ENCODE measurements around the gene TIPIN. TPM values are rescaled to one million over a fixed set of nuclear protein-coding genes. Genes with fewer than 3 reads are reported as not detected.
A peak's percentile ranks its signal among the peaks of the same experiment; 100 is the strongest.

TIPIN gene
- total RNA-seq, 1 experiment from 2014 or later: 19.7 TPM

DNA sequence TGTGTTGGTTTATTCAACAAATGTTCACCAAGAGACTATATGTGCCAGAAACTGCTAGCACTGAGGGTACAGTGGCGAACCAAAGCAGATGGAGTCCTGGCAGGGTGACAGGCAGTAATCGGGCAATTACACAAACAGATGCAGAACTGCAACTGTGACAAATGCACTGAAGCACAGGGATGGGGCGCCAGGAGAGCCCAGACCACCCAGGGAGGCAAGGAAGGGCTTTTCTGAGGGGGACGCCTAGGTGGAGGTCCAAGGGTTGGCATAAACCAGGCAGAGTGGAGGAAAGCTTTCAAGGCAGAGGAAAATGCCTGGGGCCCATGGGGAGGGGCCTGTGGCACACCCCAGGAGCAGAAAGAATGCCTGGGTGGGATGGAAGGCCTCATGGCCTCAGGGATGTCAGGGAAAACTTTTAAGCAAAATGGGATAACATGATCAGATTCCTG is 57.7 kb downstream of the TIPIN start:
- H3K4me1 ChIP-seq (ENCODE audit: control insufficient read depth, insufficient read depth, low read length): peaks cover 16% of the 10 kb centered on the region
- no peaks in the 10 kb centered on the region for H3K9me3 ChIP-seq (ENCODE audit: control insufficient read depth, insufficient read depth, low read depth, low read length)
- no peak overlapping the region for H3K4me3 ChIP-seq (ENCODE audit: low read depth in 2 of 2, low read length in 2 of 2)
- intact Hi-C loops (cut with micrococcal nuclease; ENCODE audit: unreplicated experiment): no loop called here
- ChIA-PET CTCF (no interaction called here), POLR2A (interaction anchor here (0.8 kb wide), 1 partner anchor 425 kb away, joined by 6 read pairs; no protein-coding TSS in a partner anchor)
- no peak overlapping the region for H3K27ac ChIP-seq (ENCODE audit: low read length)
- TF ChIP-seq SIN3A (IDR thresholded peaks at IDR 0.05; ENCODE audit: borderline replicate concordance, insufficient read depth, low read depth, low read length) (no peak), POLR2AphosphoS5 (IDR thresholded peaks at IDR 0.05; ENCODE audit: low read depth, low read length) (no peak), TCF7L2 (IDR thresholded peaks at IDR 0.05; ENCODE audit: low read depth, low read length) (no peak)
- TF ChIP-seq, protein P1, sequence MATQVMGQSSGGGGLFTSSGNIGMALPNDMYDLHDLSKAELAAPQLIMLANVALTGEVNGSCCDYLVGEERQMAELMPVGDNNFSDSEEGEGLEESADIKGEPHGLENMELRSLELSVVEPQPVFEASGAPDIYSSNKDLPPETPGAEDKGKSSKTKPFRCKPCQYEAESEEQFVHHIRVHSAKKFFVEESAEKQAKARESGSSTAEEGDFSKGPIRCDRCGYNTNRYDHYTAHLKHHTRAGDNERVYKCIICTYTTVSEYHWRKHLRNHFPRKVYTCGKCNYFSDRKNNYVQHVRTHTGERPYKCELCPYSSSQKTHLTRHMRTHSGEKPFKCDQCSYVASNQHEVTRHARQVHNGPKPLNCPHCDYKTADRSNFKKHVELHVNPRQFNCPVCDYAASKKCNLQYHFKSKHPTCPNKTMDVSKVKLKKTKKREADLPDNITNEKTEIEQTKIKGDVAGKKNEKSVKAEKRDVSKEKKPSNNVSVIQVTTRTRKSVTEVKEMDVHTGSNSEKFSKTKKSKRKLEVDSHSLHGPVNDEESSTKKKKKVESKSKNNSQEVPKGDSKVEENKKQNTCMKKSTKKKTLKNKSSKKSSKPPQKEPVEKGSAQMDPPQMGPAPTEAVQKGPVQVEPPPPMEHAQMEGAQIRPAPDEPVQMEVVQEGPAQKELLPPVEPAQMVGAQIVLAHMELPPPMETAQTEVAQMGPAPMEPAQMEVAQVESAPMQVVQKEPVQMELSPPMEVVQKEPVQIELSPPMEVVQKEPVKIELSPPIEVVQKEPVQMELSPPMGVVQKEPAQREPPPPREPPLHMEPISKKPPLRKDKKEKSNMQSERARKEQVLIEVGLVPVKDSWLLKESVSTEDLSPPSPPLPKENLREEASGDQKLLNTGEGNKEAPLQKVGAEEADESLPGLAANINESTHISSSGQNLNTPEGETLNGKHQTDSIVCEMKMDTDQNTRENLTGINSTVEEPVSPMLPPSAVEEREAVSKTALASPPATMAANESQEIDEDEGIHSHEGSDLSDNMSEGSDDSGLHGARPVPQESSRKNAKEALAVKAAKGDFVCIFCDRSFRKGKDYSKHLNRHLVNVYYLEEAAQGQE (IDR thresholded peaks at IDR 0.05; ENCODE audit: insufficient read depth in 1 of 2, low read depth in 2 of 2, low read length in 1 of 2): no peak
- TF ChIP-seq, protein P2, sequence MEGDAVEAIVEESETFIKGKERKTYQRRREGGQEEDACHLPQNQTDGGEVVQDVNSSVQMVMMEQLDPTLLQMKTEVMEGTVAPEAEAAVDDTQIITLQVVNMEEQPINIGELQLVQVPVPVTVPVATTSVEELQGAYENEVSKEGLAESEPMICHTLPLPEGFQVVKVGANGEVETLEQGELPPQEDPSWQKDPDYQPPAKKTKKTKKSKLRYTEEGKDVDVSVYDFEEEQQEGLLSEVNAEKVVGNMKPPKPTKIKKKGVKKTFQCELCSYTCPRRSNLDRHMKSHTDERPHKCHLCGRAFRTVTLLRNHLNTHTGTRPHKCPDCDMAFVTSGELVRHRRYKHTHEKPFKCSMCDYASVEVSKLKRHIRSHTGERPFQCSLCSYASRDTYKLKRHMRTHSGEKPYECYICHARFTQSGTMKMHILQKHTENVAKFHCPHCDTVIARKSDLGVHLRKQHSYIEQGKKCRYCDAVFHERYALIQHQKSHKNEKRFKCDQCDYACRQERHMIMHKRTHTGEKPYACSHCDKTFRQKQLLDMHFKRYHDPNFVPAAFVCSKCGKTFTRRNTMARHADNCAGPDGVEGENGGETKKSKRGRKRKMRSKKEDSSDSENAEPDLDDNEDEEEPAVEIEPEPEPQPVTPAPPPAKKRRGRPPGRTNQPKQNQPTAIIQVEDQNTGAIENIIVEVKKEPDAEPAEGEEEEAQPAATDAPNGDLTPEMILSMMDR (IDR thresholded peaks at IDR 0.05): no peak
- DNase-seq (ENCODE audit: low read depth, low spot score) (no peak), ATAC-seq (no peak)
- no TSS peak for BruUV-seq (replicated peaks)
- in situ Hi-C loops (cut with HindIII; ENCODE audit: low pct_unique_long_range_greater_than_20kb, low sequenced_read_pairs): no loop called here
- H3K27me3 ChIP-seq (ENCODE audit: control insufficient read depth, insufficient read depth, low read length): no peaks in the 10 kb centered on the region
- H3K36me3 ChIP-seq (ENCODE audit: control insufficient read depth, insufficient read depth, low read length): no peaks in the 10 kb centered on the region

DNA sequence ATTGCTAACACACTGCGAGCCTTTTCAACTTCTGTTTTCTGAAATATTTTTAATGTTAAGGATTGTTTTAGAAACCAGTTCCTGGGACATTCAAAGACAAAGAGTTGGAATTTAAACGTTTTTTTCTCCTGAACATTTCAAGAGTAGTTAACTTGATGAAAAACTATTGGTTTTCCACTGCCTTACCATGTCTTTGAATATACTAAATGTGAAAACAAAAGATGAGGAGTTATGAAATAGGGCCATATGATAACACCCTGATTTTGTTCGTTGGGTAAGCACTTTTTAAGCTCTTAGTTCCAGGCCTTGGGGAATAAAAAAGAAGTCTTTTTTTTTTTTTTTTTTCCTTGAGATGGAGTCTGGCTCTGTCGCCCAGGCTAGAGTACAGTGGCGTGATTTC is 60.3 kb downstream of the TIPIN start:
- CTCF ChIA-PET: interaction anchor here (0.6 kb wide), 1 partner anchor 162 kb away, joined by 3 read pairs; no protein-coding TSS in a partner anchor

More for the DNA sequence above, 60.3 kb downstream of the TIPIN start:
- DNase-seq (ENCODE audit: low read depth, low spot score) (no peak), ATAC-seq (no peak)
- intact Hi-C loops (cut with micrococcal nuclease; ENCODE audit: unreplicated experiment) (no loop called here), in situ Hi-C loops (cut with HindIII; ENCODE audit: low pct_unique_long_range_greater_than_20kb, low sequenced_read_pairs) (no loop called here)
- no TSS peak for BruUV-seq (replicated peaks)
- Histone ChIP-seq H3K27ac (ENCODE audit: low read length) (0 out of 2 replicates have a peak overlapping the region, but pooled peaks have one; percentile 9), H3K9me3 (ENCODE audit: control insufficient read depth, insufficient read depth, low read depth, low read length) (no peaks in the 10 kb centered on the region), H3K4me3 (ENCODE audit: low read depth in 2 of 2, low read length in 2 of 2) (no peak overlapping the region), H3K4me1 (ENCODE audit: control insufficient read depth, insufficient read depth, low read length) (peaks cover 22% of the 10 kb centered on the region), H3K36me3 (ENCODE audit: control insufficient read depth, insufficient read depth, low read length) (no peaks in the 10 kb centered on the region), H3K27me3 (ENCODE audit: control insufficient read depth, insufficient read depth, low read length) (no peaks in the 10 kb centered on the region)
- TF ChIP-seq, protein P2 (IDR thresholded peaks at IDR 0.05): no peak
- TF ChIP-seq POLR2AphosphoS5 (IDR thresholded peaks at IDR 0.05; ENCODE audit: low read depth, low read length): no peak
- TF ChIP-seq, protein P1 (IDR thresholded peaks at IDR 0.05; ENCODE audit: insufficient read depth in 1 of 2, low read depth in 2 of 2, low read length in 1 of 2): no peak
- no peak for TF ChIP-seq SIN3A (IDR thresholded peaks at IDR 0.05; ENCODE audit: borderline replicate concordance, insufficient read depth, low read depth, low read length)
- no peak for TF ChIP-seq TCF7L2 (IDR thresholded peaks at IDR 0.05; ENCODE audit: low read depth, low read length)
- POLR2A ChIA-PET: no interaction called here
